T47D (cell line): Measurements from ENCODE around the gene KIAA0930.
"Not testable (repeated sequence)": the region's sequence is repeated elsewhere in the genome, so short reads cannot be mapped to it uniquely, and the experiment has no call there.

Experiments used
- DNase-seq, 2 experiments: peaks; one replicate each; pipeline versions ENCODE4 v3.0.0 to v3.0.0-alpha.2; 2011 to 2012; ENCODE audit warnings: low read depth in 1 of 2, low spot score in 1 of 2
- JUND ChIP-seq: IDR thresholded peaks from 2 replicates; pipeline ENCODE4 v1.6.1; 2012; ENCODE audit warnings: low read depth
- in situ Hi-C: cut with HindIII; loops from 2 replicates; pipeline ENCODE4 v1.10.0; 2016; ENCODE audit warnings: low sequenced_read_pairs, low pct_unique_long_range_greater_than_20kb

The KIAA0930 gene

DNA sequence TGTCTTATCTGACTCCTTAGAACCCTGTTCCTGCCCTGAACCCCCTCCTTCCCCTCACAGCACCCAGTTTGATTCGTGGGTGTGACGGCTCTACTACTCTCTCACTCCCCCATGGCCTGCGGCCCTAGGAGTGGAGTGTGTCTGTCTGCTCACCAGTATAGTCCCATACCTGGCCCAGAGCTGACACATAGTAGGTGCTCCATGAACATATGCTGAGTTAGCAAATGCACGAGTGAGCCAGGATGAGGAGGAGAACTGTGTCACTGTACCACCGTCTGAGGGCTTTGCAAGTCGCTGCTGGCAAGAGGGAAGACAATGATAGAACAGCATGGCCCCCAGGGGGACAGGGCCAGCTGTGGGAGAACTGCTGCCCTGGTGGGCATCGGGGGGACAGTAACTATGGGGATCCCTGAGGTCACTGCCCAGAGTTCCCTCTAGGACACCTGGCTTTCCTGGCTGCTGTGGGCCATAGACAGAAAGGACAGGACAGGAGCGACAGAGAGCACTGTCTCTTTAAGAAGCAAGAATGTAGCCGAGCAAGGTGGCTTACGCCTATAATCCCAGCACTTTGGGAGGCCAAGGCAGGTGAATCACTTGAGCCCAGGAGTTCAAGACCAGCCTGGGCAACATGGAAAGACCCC, 19.2 kb upstream of the KIAA0930 start:
- in situ Hi-C loops, result no loop called here
- TF ChIP-seq JUND, result no peak
- peak in 1 of 2 experiments; percentile 33 for DNase-seq

DNA sequence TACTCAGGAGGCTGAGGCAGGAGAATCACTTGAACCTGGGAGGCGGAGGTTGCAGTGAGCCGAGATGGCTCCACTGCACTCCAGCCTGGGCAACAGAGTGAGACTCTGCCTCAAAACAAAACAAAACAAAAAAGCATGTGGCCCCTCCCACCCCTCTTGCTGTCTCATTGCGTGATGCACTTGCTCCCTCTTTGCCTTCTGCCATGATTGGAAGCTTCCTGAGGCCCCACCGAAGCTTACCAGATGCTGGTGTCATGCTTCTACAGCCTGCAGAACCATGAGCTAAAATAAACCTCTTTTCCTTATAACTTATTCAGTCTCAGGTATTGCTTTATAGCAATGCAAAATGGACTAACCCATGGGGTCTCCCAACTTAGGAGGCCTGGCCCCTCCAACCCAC, 17.2 kb upstream of the KIAA0930 start:
- in situ Hi-C loops, DNase-seq: not testable (repeated sequence)

DNA sequence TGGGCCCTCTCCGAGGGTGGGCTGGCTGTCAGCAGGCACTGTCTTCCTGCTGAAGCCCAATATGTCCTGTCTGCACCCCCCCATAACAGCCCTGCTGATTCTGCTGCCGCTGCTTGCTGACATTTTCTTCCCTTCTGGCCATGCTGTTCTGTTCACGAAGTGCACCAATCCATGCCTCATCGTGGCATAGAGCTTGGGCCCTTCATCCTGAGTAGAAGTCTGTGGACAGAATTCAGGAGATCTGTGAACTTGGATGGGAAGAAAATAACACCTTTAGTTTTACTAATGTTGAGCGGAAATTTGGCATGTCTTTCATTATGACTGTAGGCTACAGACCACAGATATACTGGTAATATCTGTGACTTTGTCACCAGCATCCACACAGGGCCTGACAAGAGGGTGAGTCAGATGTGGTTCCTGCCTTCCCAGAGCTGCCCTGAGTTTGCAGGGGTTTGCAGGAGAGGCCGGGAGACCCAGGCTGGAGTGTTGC, 14.1 kb upstream of the KIAA0930 start:
- TF ChIP-seq JUND, result no peak
- no peak for DNase-seq
- in situ Hi-C loops, result no loop called here

DNA sequence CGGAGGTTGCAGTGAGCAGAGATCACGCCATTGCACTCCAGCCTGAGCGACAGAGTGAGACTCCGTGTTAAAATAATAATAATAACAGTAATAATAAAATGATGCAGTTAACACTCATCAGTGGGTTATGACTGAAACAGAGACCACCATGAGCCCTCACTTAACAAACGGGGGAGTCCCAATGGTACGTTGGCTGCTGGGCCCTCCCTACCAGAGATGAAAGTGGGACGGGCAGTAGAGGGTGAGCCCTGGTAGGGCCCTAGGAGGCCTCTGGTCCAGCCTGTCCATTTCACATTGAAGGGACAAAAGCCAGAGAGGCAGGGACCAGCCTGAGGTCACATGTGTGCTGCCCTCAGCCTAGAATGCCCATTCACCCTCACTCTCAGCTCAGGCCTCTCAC, 13.7 kb upstream of the KIAA0930 start:
- in situ Hi-C loops, result no loop called here
- TF ChIP-seq JUND, result no peak
- DNase-seq, result no peak

DNA sequence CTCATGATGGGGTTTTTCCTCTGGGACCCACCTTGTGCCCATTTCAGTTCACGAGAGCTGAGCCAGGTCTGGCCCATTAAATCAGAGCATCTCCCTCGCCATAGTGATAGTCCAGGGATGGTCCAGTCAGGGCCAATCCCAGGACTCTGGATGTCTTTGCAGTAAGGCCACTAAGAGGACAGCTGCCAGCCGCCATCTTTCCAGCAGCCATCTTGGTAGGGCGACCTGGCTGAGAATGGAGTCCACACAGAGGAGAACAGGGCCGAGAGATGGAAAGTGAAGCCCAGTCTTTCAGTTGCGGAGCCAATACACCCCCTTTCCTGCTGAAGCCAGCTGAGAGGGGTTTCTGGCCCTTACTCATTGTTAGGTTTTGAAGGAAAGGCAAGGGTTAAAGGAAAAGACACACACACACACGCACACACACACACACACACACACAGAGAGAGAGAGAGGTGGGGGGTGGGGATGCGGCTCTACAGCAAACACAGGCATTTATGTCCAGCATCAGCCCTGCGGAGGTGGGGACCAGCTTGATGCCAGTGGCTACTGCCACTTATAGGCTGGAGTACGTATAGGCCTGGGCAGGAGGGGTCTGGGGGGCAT, 12.4 kb upstream of the KIAA0930 start:
- no peak for TF ChIP-seq JUND
- no peak for DNase-seq
- in situ Hi-C loops, result no loop called here

DNA sequence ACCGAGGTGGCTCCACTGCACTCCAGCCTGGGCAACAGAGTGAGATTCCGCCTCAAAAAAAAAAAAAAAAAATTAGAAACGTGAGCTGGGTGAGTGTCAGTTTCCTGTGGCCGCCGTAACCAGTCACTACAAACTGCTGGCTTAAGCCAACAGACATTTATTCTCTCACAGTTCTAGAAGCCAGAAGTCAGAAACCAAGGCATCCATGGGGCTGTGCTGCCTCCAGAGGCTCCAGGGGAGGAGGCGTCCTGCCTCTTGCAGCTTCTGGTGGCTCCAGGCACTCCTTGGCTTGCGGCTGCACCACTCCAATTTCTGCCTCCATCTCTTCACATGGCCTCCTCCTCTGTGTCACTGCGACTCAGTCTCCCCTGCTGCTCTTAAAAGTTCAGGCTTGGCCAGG, 11.1 kb upstream of the KIAA0930 start:
- in situ Hi-C loops, result no loop called here
- TF ChIP-seq JUND, result no peak
- DNase-seq, result no peak

DNA sequence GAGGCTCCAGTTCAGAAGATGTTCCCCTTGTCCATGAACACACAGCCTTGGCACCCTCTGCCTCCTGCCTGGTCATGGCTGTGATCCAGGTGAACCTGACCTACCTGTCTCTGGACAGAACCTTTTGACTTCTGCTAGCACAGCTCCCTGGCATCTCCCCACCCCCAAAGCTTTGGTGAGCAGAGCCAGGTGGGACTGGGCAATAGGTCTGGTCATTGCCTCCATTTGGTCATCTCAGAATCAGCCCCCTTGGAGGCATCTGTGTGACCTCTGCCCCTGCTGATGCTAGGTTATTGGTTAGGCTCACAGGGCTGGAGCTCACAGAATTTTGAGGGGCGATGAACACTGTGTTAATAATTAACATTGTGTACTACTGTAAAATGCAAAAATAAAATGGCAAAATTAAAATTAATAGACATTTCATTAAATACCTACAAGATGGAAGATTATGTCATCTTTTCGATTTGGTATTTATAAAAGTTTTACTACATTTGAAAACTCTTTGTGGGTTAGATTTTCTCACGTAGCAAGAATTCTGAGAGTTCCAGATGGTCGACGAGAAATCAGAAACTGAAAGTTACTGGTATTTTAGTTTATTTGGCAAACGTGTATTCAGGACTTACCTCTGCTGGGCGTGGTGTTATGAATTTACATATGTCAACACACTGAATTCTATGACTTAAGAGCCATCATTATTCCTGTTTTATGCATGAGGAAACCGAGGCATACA, 8.3 kb upstream of the KIAA0930 start:
- in situ Hi-C loops, result no loop called here
- TF ChIP-seq JUND, result no peak
- no peak for DNase-seq

DNA sequence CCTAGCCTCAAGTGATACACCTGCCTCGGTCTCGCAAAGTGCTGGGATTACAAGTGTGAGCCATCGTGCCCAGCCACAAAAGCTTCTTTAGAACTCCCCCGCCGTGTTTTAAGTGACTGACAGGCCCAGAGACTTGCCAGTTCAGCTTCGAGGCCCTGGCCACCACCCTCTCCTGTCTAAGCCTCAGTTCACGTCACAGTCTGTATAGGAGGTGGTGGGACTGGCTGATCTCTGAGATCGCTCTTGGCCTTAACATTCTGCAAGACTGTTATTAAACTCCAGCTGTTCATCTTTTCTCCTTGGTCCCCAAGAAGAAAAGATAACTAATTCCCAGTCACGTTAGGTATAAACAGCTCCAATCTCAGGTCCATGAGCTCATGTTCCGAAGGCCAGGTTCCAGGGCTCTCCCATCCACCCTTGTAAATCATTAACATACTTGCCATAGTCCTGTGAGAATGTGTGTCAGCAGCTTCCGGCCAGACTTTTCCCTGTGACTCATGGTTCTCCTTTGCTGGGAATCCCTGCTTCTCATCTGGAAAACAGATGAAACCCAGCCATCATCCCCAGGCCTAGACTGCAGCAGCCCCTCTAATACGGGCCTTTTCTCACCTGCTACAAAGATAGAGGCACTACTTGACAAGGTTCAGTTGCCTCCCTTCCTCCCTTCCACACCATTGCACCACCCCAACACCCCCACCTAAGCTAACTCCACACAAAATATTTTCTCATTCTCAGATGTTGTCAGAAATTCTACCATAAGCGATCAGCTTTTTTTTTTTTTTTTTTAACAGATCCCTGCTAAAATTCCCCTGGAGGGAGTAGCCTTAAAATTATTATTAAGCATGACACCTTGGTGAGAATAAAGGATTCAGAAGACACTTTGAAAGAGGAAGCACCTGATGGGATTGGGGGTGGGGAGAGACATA, 5.6 kb upstream of the KIAA0930 start:
- no peak for DNase-seq
- in situ Hi-C loops, result no loop called here
- TF ChIP-seq JUND, result no peak

DNA sequence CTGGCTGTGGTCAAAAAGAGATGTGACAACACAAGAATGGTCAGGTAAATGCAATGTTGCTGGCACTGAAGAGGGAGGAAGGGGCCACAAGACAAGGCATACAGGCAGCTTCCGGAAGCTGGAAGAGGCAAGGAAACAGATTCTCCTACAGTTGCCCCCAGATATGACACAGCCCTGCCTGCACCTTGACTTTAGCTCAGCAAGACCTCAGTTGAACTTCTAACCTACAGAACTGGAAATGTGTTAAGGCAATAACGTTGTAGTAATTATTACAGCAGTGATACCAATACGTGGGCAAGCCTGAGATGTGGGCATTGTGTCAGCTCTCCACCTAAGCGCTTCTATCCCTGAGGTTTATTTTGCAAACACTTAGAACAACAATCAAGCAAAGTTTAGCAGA, 4.2 kb upstream of the KIAA0930 start:
- no peak for DNase-seq
- in situ Hi-C loops, result no loop called here
- no peak for TF ChIP-seq JUND

DNA sequence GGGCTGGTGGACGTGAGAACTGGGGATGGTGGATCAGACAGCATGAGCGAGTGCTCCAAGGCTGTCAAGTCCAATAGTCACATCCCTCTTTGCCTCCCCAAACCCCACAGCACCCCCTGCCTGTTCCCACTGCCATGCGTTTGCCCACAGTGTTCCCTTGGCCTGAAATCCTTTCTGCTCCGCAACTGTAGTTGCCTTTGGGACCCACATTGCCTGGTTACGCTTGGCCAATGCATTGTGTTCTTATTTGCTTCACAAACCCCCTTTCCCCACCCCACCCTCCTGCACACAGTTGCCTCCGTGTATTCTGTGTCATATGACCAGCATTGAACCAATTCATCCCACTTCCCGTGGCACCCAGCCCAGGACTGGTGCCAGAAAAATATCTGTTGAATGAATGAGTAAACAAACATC, 2.1 kb upstream of the KIAA0930 start:
- in situ Hi-C loops, result no loop called here
- no peak for TF ChIP-seq JUND

DNA sequence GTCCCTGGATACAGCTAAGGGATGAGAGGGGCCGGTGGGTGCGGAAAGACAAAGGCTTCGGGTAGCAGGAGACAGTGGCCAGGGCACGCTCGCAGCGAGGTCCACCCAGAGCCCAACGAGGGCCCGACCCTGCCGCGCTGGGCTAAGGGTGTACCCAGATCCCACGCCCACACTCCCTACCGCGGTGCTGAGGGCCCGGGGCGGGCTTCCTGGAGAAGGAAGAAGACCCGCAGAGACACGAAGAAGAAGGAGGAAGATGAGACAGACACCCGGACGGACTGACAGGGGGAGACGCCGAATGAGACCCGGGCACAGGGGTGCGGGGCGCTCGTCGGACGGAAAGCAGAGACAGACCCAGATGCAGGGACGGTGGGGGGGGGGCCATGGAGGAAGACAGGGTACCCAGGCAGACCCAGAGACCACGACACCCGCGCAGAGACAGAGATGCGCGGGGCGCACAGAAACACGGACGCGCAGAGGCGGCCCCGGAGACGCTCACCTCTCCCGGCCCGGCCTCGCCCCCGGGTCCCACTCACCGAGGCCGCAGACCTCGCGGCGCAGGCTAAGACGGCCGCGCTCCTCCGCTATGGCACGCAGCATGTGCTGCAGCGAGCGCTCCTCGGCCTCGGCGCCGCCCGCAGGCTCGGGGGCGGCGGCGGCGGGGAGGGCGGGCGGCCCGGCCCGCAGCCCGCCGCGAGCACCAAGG, 437 bp downstream of the KIAA0930 start:
- DNase-seq, result peak in 1 of 2 experiments; percentile 32
- TF ChIP-seq JUND, result no peak
- in situ Hi-C loops, result no loop called here

More for the DNA sequence above, 2.1 kb upstream of the KIAA0930 start:
- DNase-seq, result peak in 1 of 2 experiments; percentile 47

DNA sequence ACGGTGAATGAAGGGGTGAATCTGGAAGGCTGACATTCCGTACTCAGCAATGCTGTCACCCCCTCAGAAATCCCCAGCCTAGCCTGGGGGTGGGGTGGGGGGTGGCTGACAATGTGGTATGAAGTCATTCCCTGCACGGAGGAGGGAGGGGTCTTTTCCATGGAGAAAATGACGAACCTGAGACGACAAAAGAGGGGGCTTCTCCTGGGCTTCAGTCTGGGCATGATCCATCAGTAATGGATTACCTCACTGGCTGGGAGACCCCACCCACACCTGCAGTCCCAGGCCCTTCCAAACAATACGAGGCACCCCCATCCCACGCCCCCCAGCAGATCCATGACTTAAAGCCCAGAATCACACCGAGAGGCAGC, 1.0 kb downstream of the KIAA0930 start:
- in situ Hi-C loops, result no loop called here
- no peak for TF ChIP-seq JUND
- no peak for DNase-seq
